ENCODE results near the gene ZNF501.
A peak's percentile ranks its signal among the peaks of the same experiment; 100 is the strongest.

Gene ZNF501

GRCh38 chr3:44729384-44729910, at the start of gene ZNF501:
ZNF501 (plus strand) TSS chr3:44729635; CDS start chr3:44734422, 4,787 bp downstream.
- DNase-seq = peak; percentile 92

- DNase-seq = no peak
Observed at GRCh38 chr3:44680921-44681455, 48.4 kb upstream of the ZNF501 start.

GRCh38 chr3:44682182-44682896, 47.1 kb upstream of the ZNF501 start:
- DNase-seq = no peak

GRCh38 chr3:44685128-44685800, 44.2 kb upstream of the ZNF501 start:
- DNase-seq = peak; percentile 74

- no peak for DNase-seq
Observed at GRCh38 chr3:44687898-44688297, 41.5 kb upstream of the ZNF501 start.

GRCh38 chr3:44712455-44713075, 16.9 kb upstream of the ZNF501 start, which contains the start of gene ZNF502:
ZNF502 (plus strand) TSS chr3:44712660; CDS start chr3:44720262, 7,602 bp downstream.
- peak; percentile 77 for DNase-seq

GRCh38 chr3:44721231-44722102, 8.0 kb upstream of the ZNF501 start:
- DNase-seq = no peak

- DNase-seq = no peak
Observed at GRCh38 chr3:44722103-44722401, 7.4 kb upstream of the ZNF501 start.

- DNase-seq = no peak
Observed at GRCh38 chr3:44734646-44735168, 5.3 kb downstream of the ZNF501 start.

GRCh38 chr3:44761101-44761423, 31.6 kb downstream of the ZNF501 start:
- DNase-seq = no peak

GRCh38 chr3:44761424-44762169, 32.2 kb downstream of the ZNF501 start, which contains the start of the genes KIAA1143 and KIF15:
KIAA1143 (minus strand) TSS chr3:44761619; CDS start chr3:44761602, 17 bp downstream.
KIF15 (plus strand) TSS chr3:44761794; CDS start chr3:44761866, 72 bp downstream.
- DNase-seq = peak; percentile 100

GRCh38 chr3:44762170-44762677, 32.8 kb downstream of the ZNF501 start:
- no peak for DNase-seq

GRCh38 chr3:44762690-44763089, 33.3 kb downstream of the ZNF501 start:
- DNase-seq = no peak

- no peak for DNase-seq
Observed at GRCh38 chr3:44764248-44764647, 34.8 kb downstream of the ZNF501 start.

- DNase-seq = no peak
Observed at GRCh38 chr3:44771424-44772098, 42.1 kb downstream of the ZNF501 start.

GRCh38 chr3:44772099-44772442, 42.6 kb downstream of the ZNF501 start:
- DNase-seq = no peak

GRCh38 chr3:44782891-44783290, 53.5 kb downstream of the ZNF501 start:
- no peak for DNase-seq

All from stimulated activated CD8-positive, alpha-beta memory T cell treated with anti-CD3 and anti-CD28 coated beads, Interleukin-4, amount 100 ng/mL, for 48 hours (primary cell).